HCT116 (cell line): ENCODE measurements around the gene GALNT11. TPM values are rescaled to one million over a fixed set of nuclear protein-coding genes. Genes with fewer than 3 reads are reported as not detected.

ENCODE experiments used
- ATAC-seq: fragments of 200-7000 bp; cut with Tn5 transposase; 2 replicates; pipeline ENCODE4 v1.9.1; 2020; ENCODE audit warnings: mild to moderate bottlenecking, moderate library complexity
- BruUV-seq: library from RNA; stranded (reverse); fragments of 400-500 nt; replicated peaks from 2 replicates; lab custom pipeline; 2021; lab: Mats Ljungman, UMichigan
- CTCF ChIA-PET: fragments of 300-600 bp; sonication (Branson Sonifier 250); formaldehyde crosslinking; loops from one replicate; lab custom pipeline; 2021; ENCODE audit warnings: antibody characterized with exemption; lab: Charles Lee
- POLR2A ChIA-PET: fragments of 300-600, 350-600 bp; sonication (Branson Sonifier 250); formaldehyde crosslinking; loops from one replicate; lab custom pipeline; 2021; ENCODE audit warnings: antibody characterized with exemption; lab: Charles Lee
- RAD21 ChIA-PET, 2 experiments: fragments of 300-600 bp; sonication (Branson Sonifier 250); formaldehyde crosslinking; loops; one replicate each; lab custom pipeline; 2023; ENCODE audit warnings: low total read pairs in 2 of 2; ENCODE audit not compliant: uncharacterized antibody in 2 of 2, unreplicated experiment in 2 of 2, low non-redundant PET in 1 of 2; lab: Charles Lee
- DNase-seq: peaks from one replicate; pipeline ENCODE4 v3.0.0-alpha.2; 2010; ENCODE audit warnings: low read depth, low spot score
- H2AFZ ChIP-seq: fragments of 200-600 bp; shearing (Covaris generic), sonication (generic); 2 replicates; pipeline ENCODE4 v1.6.1; 2017; ENCODE audit warnings: low read depth, mixed run types, mixed read lengths, antibody characterized with exemption, low read length; ENCODE audit not compliant: poor library complexity, severe bottlenecking
- H3K27ac ChIP-seq: 2 replicates; pipeline ENCODE4 v1.5.1; 2012; ENCODE audit warnings: low read depth, low read length
- H3K27me3 ChIP-seq: fragments of 200-600 bp; sonication (generic); 2 replicates; pipeline ENCODE4 v1.6.1; 2016; ENCODE audit warnings: mixed run types, low read length, mixed read lengths; ENCODE audit not compliant: insufficient read depth
- H3K36me3 ChIP-seq, 2 experiments: fragments of 200-500 bp in 1 of 2; fragments of 200-600 bp in 1 of 2; sonication (Bioruptor generic) in 1 of 2; sonication (generic) in 1 of 2; 2 replicates each; pipeline versions ENCODE4 v1.5.1 to v1.6.1; 2014 to 2016; ENCODE audit warnings: low read length in 2 of 2, inconsistent platforms in 1 of 2, mixed read lengths in 1 of 2, mixed run types in 1 of 2; ENCODE audit not compliant: insufficient read depth in 2 of 2, control insufficient read depth in 1 of 2
- H3K4me1 ChIP-seq, 2 experiments: fragments of 200-600 bp in 1 of 2; sonication (generic) in 1 of 2; 2 replicates each; pipeline versions ENCODE4 v1.5.1 to v1.6.1; 2012 to 2017; ENCODE audit warnings: low read length in 2 of 2, inconsistent platforms in 1 of 2, mild to moderate bottlenecking in 1 of 2, mixed read lengths in 1 of 2, mixed run types in 1 of 2, moderate library complexity in 1 of 2; ENCODE audit not compliant: insufficient read depth in 2 of 2, control insufficient read depth in 1 of 2
- H3K4me2 ChIP-seq: fragments of 200-600 bp; sonication (generic); 2 replicates; pipeline ENCODE4 v1.6.1; 2017; ENCODE audit warnings: mixed run types, low read length, mixed read lengths
- H3K4me3 ChIP-seq, 2 experiments: fragments of 200-600 bp in 1 of 2; sonication (generic) in 1 of 2; replicated peaks in 1 of 2; 2 replicates each; pipeline ENCODE4 v1.5.1; 2011 to 2016; ENCODE audit warnings: low read length in 2 of 2, control low read depth in 1 of 2, low read depth in 1 of 2, mild to moderate bottlenecking in 1 of 2, mixed read lengths in 1 of 2, mixed run types in 1 of 2
- H3K79me2 ChIP-seq: fragments of 200-600 bp; sonication (generic); 2 replicates; pipeline ENCODE4 v1.6.1; 2017; ENCODE audit warnings: mild to moderate bottlenecking, mixed run types, low read length, moderate library complexity, mixed read lengths; ENCODE audit not compliant: insufficient read depth
- H3K9ac ChIP-seq: fragments of 200-600 bp; sonication (generic); 2 replicates; pipeline ENCODE4 v1.6.1; 2016; ENCODE audit warnings: low read length, mixed read lengths
- H3K9me2 ChIP-seq: fragments of 200-600 bp; sonication (generic), shearing (Covaris generic); 2 replicates; pipeline ENCODE4 v1.6.1; 2017; ENCODE audit warnings: mixed run types, mild to moderate bottlenecking, moderate library complexity; ENCODE audit not compliant: insufficient read depth
- H3K9me3 ChIP-seq, 2 experiments: fragments of 200-500 bp in 1 of 2; fragments of 200-600 bp in 1 of 2; sonication (Bioruptor generic) in 1 of 2; sonication (generic) in 1 of 2; 2 replicates each; pipeline ENCODE4 v1.6.1; 2014 to 2017; ENCODE audit warnings: low read length in 2 of 2, mixed read lengths in 2 of 2, inconsistent platforms in 1 of 2, low read depth in 1 of 2, mild to moderate bottlenecking in 1 of 2, mixed run types in 1 of 2, moderate library complexity in 1 of 2; ENCODE audit not compliant: control insufficient read depth in 1 of 2, insufficient read depth in 1 of 2
- H4K20me1 ChIP-seq: fragments of 200-600 bp; sonication (generic), shearing (Covaris generic); 2 replicates; pipeline ENCODE4 v1.6.1; 2017; ENCODE audit warnings: mixed run types, mild to moderate bottlenecking, moderate library complexity; ENCODE audit not compliant: insufficient read depth
- CEBPB ChIP-seq: IDR thresholded peaks from 2 replicates; pipeline ENCODE4 v1.6.1; 2012; ENCODE audit warnings: low read depth
- ELF1 ChIP-seq: IDR thresholded peaks from 2 replicates; pipeline ENCODE4 v1.6.1; 2012; ENCODE audit warnings: low read depth, borderline replicate concordance
- EZH2 ChIP-seq: fragments of 200-600 bp; sonication (generic); IDR thresholded peaks from 2 replicates; pipeline ENCODE4 v1.6.1; 2017; ENCODE audit warnings: antibody characterized with exemption, mixed run types
- EZH2phosphoT487 ChIP-seq: fragments of 200-600 bp; IDR thresholded peaks from 2 replicates; pipeline ENCODE4 v1.6.1; 2018; ENCODE audit warnings: antibody characterized with exemption, borderline replicate concordance
- FOSL1 ChIP-seq: IDR thresholded peaks from 2 replicates; pipeline ENCODE4 v1.6.1; 2012; ENCODE audit warnings: low read depth
- JUND ChIP-seq: IDR thresholded peaks from 2 replicates; pipeline ENCODE4 v1.6.1; 2012
- MAX ChIP-seq: IDR thresholded peaks from 2 replicates; pipeline ENCODE4 v1.6.1; 2012
- POLR2AphosphoS5 ChIP-seq: IDR thresholded peaks from 2 replicates; pipeline ENCODE4 v1.6.1; 2011; ENCODE audit warnings: mild to moderate bottlenecking, low read depth, low read length, moderate library complexity
- RAD21 ChIP-seq: IDR thresholded peaks from 2 replicates; pipeline ENCODE4 v1.6.1; 2012; ENCODE audit warnings: low read depth, mild to moderate bottlenecking
- REST ChIP-seq: IDR thresholded peaks from 2 replicates; pipeline ENCODE4 v1.6.1; 2012; ENCODE audit warnings: low read depth
- SRF ChIP-seq: IDR thresholded peaks from 2 replicates; pipeline ENCODE4 v1.6.1; 2012; ENCODE audit warnings: low read depth
- TCF7L2 ChIP-seq: IDR thresholded peaks from 2 replicates; pipeline ENCODE4 v1.7.0; 2011; ENCODE audit warnings: borderline replicate concordance, inconsistent platforms; ENCODE audit not compliant: insufficient read depth, insufficient read length; ENCODE audit errors: extremely low read depth
- ZNF274 ChIP-seq: fragments of 200-500 bp; sonication (Bioruptor generic); IDR thresholded peaks from 2 replicates; pipeline ENCODE4 v1.6.1; 2014; ENCODE audit warnings: mild to moderate bottlenecking, low read depth, low read length, inconsistent platforms
- intact Hi-C: fragments of 100-400 bp; cut with micrococcal nuclease; formaldehyde crosslinking; loops from 2 replicates; pipeline ENCODE4 v1.10.0; 2022
- total RNA-seq: library from RNA; stranded (reverse); gene quantifications from one replicate; pipeline ENCODE4 v1.2.1, GENCODE V29; 2021; ENCODE audit not compliant: unreplicated experiment
- TF ChIP-seq, protein P1 (sequence below): IDR thresholded peaks from 2 replicates; pipeline ENCODE4 v1.6.1; 2011; ENCODE audit warnings: mild to moderate bottlenecking, low read length, moderate library complexity; ENCODE audit not compliant: insufficient replicate concordance; ENCODE audit errors: extremely low read depth

Gene GALNT11
- total RNA-seq, 1 experiment from 2014 or later: 28.9 TPM

DNA sequence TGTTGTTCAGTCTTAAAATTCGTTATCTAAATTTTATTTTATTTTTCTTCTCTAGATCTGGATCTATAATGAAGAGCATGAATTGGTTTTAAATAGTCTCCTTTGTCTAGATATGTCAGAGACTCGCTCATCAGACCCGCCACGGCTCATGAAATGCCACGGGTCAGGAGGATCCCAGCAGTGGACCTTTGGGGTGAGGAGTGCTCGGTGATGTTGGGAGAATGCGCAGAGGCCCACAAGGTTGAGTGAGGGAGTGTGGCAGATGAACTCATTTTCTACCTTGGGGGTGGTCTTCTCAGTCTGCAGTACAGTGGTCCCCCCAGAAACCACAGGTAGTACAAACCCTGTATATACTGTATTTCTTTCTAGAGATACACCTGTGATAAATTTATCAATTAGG lies 95.3 kb downstream of the GALNT11 start:
- no peaks in the 10 kb centered on the region for H3K27me3 ChIP-seq
- H4K20me1 ChIP-seq: no peaks in the 10 kb centered on the region
- no peak overlapping the region for H3K9ac ChIP-seq
- BruUV-seq: no TSS peak
- ATAC-seq: no peak
- no peak overlapping the region for H3K4me2 ChIP-seq
- no peaks in the 10 kb centered on the region for H3K4me1 ChIP-seq
- CTCF ChIA-PET: no interaction called here
- H3K9me3 ChIP-seq: no peaks in the 10 kb centered on the region
- POLR2A ChIA-PET: no interaction called here
- H2AFZ ChIP-seq: no peak overlapping the region
- no peak overlapping the region for H3K27ac ChIP-seq
- TF ChIP-seq ELF1: no peak
- TF ChIP-seq RAD21: no peak
- no peak for TF ChIP-seq POLR2AphosphoS5
- no peak for TF ChIP-seq FOSL1
- no peak for TF ChIP-seq ZNF274
- no peaks in the 10 kb centered on the region for H3K9me2 ChIP-seq
- no peak overlapping the region for H3K4me3 ChIP-seq
- H3K79me2 ChIP-seq: no peaks in the 10 kb centered on the region
- DNase-seq: no peak
- intact Hi-C loops: no loop called here
- H3K36me3 ChIP-seq: peaks cover 24 to 42% of the 10 kb centered on the region in 2 experiments
- RAD21 ChIA-PET: no interaction called here

- Histone ChIP-seq H3K27ac (no peak overlapping the region), H3K79me2 (no peaks in the 10 kb centered on the region), H3K4me1 (no peaks in the 10 kb centered on the region), H4K20me1 (no peaks in the 10 kb centered on the region), H3K9me3 (no peaks in the 10 kb centered on the region), H3K4me3 (no peak overlapping the region), H3K4me2 (no peak overlapping the region), H3K27me3 (no peaks in the 10 kb centered on the region), H3K9me2 (no peaks in the 10 kb centered on the region), H3K9ac (no peak overlapping the region), H3K36me3 (peaks cover 24 to 42% of the 10 kb centered on the region in 2 experiments), H2AFZ (no peak overlapping the region)
- no peak for ATAC-seq
- no peak for DNase-seq
- intact Hi-C loops: no loop called here
- no TSS peak for BruUV-seq
- CTCF ChIA-PET: no interaction called here
- POLR2A ChIA-PET: no interaction called here
- RAD21 ChIA-PET: no interaction called here
- TF ChIP-seq EZH2phosphoT487: no peak
- TF ChIP-seq, protein P1, sequence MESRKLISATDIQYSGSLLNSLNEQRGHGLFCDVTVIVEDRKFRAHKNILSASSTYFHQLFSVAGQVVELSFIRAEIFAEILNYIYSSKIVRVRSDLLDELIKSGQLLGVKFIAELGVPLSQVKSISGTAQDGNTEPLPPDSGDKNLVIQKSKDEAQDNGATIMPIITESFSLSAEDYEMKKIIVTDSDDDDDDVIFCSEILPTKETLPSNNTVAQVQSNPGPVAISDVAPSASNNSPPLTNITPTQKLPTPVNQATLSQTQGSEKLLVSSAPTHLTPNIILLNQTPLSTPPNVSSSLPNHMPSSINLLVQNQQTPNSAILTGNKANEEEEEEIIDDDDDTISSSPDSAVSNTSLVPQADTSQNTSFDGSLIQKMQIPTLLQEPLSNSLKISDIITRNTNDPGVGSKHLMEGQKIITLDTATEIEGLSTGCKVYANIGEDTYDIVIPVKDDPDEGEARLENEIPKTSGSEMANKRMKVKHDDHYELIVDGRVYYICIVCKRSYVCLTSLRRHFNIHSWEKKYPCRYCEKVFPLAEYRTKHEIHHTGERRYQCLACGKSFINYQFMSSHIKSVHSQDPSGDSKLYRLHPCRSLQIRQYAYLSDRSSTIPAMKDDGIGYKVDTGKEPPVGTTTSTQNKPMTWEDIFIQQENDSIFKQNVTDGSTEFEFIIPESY: no peak
- TF ChIP-seq TCF7L2: no peak
- TF ChIP-seq EZH2: no peak
- no peak for TF ChIP-seq REST
- no peak for TF ChIP-seq SRF
- no peak for TF ChIP-seq ELF1
- TF ChIP-seq MAX: no peak
- TF ChIP-seq JUND: no peak
- TF ChIP-seq CEBPB: no peak
Measured at GRCh38 chr7:152121432-152121831, 96.0 kb downstream of the GALNT11 start.
